ENCODE data around the gene CD58. TPM values are rescaled to one million over a fixed set of nuclear protein-coding genes. Genes with fewer than 3 reads are reported as not detected.
A peak's percentile ranks its signal among the peaks of the same experiment; 100 is the strongest.

Gene CD58
- total RNA-seq, 8 experiments from 2014 or later, result 2.5 to 64.5 (median 12.8) TPM

- no peak overlapping the region for H3K4me3 ChIP-seq
- 27 to 78% (median 57%) methylated on average over 2 to 13 of the region's 13 CpGs for WGBS, 10 experiments
- in situ Hi-C loops (cut with MboI; ENCODE audit: low pct_unique_long_range_greater_than_20kb in 2 of 9, low sequenced_read_pairs in 9 of 9, unreplicated experiment in 9 of 9), result loop anchor here in 6 of 9 experiments (10.0 to 25.0 kb wide), 5 partner anchors 337 to 687 kb away; no protein-coding TSS in a partner anchor
- ATAC-seq (replicated peaks in 6 of 8), result peak; percentile 66 to 97 (median 94)
- no peak overlapping the region for H3K27ac ChIP-seq
- H3K4me1 ChIP-seq (replicated peaks in 1 of 2), result peaks cover 6 to 12% of the 10 kb centered on the region in 2 donors
Observed at GRCh38 chr1:116498789-116499628, 71.8 kb downstream of the CD58 start.

GRCh38 chr1:116497656-116498055 lies 73.2 kb downstream of the CD58 start:
- Histone ChIP-seq H3K4me1 (replicated peaks in 1 of 2) (peaks cover 6 to 14% of the 10 kb centered on the region in 2 donors), H3K4me3 (no peak overlapping the region), H3K27ac (no peak overlapping the region)
- in situ Hi-C loops (cut with MboI; ENCODE audit: low pct_unique_long_range_greater_than_20kb in 2 of 9, low sequenced_read_pairs in 9 of 9, unreplicated experiment in 9 of 9), result loop anchor here in 6 of 9 experiments (10.0 to 25.0 kb wide), 5 partner anchors 335 to 685 kb away; no protein-coding TSS in a partner anchor
- peak in 2 of 8 experiments; percentile 33 to 38 for ATAC-seq (replicated peaks in 6 of 8)
- WGBS, 10 experiments, result 5 to 97% (median 88%) methylated on average over 1 to 4 of the region's 4 CpGs; no CpG with 5 or more reads in 3 of the 10 experiments

GRCh38 chr1:116496898-116497297 lies 73.9 kb downstream of the CD58 start:
- Histone ChIP-seq H3K4me3 (no peak overlapping the region), H3K4me1 (replicated peaks in 1 of 2) (peaks cover 10 to 18% of the 10 kb centered on the region in 2 donors), H3K27ac (no peak overlapping the region)
- WGBS, 10 experiments, result 81 to 100% (median 87%) methylated on average over 1 to 2 of the region's 2 CpGs
- in situ Hi-C loops (cut with MboI; ENCODE audit: low pct_unique_long_range_greater_than_20kb in 2 of 9, low sequenced_read_pairs in 9 of 9, unreplicated experiment in 9 of 9), result loop anchor here in 6 of 9 experiments (10.0 to 25.0 kb wide), 5 partner anchors 335 to 685 kb away; no protein-coding TSS in a partner anchor
- no peak for ATAC-seq (replicated peaks in 6 of 8)

- in situ Hi-C loops (cut with MboI; ENCODE audit: low pct_unique_long_range_greater_than_20kb in 2 of 9, low sequenced_read_pairs in 9 of 9, unreplicated experiment in 9 of 9), result loop anchor here in 6 of 9 experiments (10.0 to 25.0 kb wide), 5 partner anchors 334 to 684 kb away; no protein-coding TSS in a partner anchor
- WGBS, 10 experiments, result 0 to 100% (median 100%) methylated on average over 1 to 2 of the region's 3 CpGs; no CpG with 5 or more reads in 7 of the 10 experiments
- H3K27ac ChIP-seq, result no peak overlapping the region
- H3K4me1 ChIP-seq (replicated peaks in 1 of 2), result peaks cover 15 to 19% of the 10 kb centered on the region in 2 donors
- no peak overlapping the region for H3K4me3 ChIP-seq
- ATAC-seq (replicated peaks in 6 of 8), result peak in 2 of 8 experiments; percentile 22 to 25
Observed at GRCh38 chr1:116496380-116496779, 74.4 kb downstream of the CD58 start.

- Histone ChIP-seq H3K4me3 (no peak overlapping the region), H3K27ac (no peak overlapping the region), H3K4me1 (replicated peaks in 1 of 2) (peaks cover 16 to 19% of the 10 kb centered on the region in 2 donors)
- no CpG with 5 or more reads among the region's 4 CpGs for WGBS, 10 experiments
- ATAC-seq (replicated peaks in 6 of 8), result peak in 2 of 8 experiments; percentile 31 to 50
- in situ Hi-C loops (cut with MboI; ENCODE audit: low pct_unique_long_range_greater_than_20kb in 2 of 9, low sequenced_read_pairs in 9 of 9, unreplicated experiment in 9 of 9), result loop anchor here in 6 of 9 experiments (10.0 to 25.0 kb wide), 5 partner anchors 333 to 683 kb away; no protein-coding TSS in a partner anchor
Observed at GRCh38 chr1:116495535-116495934, 75.3 kb downstream of the CD58 start.

- in situ Hi-C loops (cut with MboI; ENCODE audit: low pct_unique_long_range_greater_than_20kb in 2 of 9, low sequenced_read_pairs in 9 of 9, unreplicated experiment in 9 of 9), result loop anchor here in 6 of 9 experiments (10.0 to 25.0 kb wide), 5 partner anchors 332 to 682 kb away; no protein-coding TSS in a partner anchor
- H3K27ac ChIP-seq, result no peak overlapping the region
- 25 to 100% (median 63%) methylated on average over 1 to 2 of the region's 2 CpGs; no CpG with 5 or more reads in 2 of the 10 experiments for WGBS, 10 experiments
- peak in 1 of 8 experiments; percentile 17 for ATAC-seq (replicated peaks in 6 of 8)
- peaks cover 16 to 19% of the 10 kb centered on the region in 2 donors for H3K4me1 ChIP-seq (replicated peaks in 1 of 2)
- no peak overlapping the region for H3K4me3 ChIP-seq
Observed at GRCh38 chr1:116494745-116495144, 76.1 kb downstream of the CD58 start.

- WGBS, 10 experiments, result 50 to 92% (median 69%) methylated on average over 3 to 11 of the region's 12 CpGs; no CpG with 5 or more reads in 4 of the 10 experiments
- Histone ChIP-seq H3K4me3 (no peak overlapping the region), H3K4me1 (replicated peaks in 1 of 2) (peaks cover 16 to 19% of the 10 kb centered on the region in 2 donors), H3K27ac (no peak overlapping the region)
- in situ Hi-C loops (cut with MboI; ENCODE audit: low pct_unique_long_range_greater_than_20kb in 2 of 9, low sequenced_read_pairs in 9 of 9, unreplicated experiment in 9 of 9), result loop anchor here in 6 of 9 experiments (10.0 to 25.0 kb wide), 5 partner anchors 332 to 682 kb away; no protein-coding TSS in a partner anchor
- peak in 3 of 8 experiments; percentile 46 to 76 (median 50) for ATAC-seq (replicated peaks in 6 of 8)
Observed at GRCh38 chr1:116494353-116494692, 76.5 kb downstream of the CD58 start.

- Histone ChIP-seq H3K4me3 (no peak overlapping the region), H3K4me1 (replicated peaks in 1 of 2) (peaks cover 16 to 17% of the 10 kb centered on the region in 2 donors), H3K27ac (no peak overlapping the region)
- no peak for ATAC-seq (replicated peaks in 6 of 8)
- in situ Hi-C loops (cut with MboI; ENCODE audit: low pct_unique_long_range_greater_than_20kb in 2 of 9, low sequenced_read_pairs in 9 of 9, unreplicated experiment in 9 of 9), result loop anchor here in 6 of 9 experiments (10.0 to 25.0 kb wide), 5 partner anchors 331 to 681 kb away; no protein-coding TSS in a partner anchor
- WGBS, 10 experiments, result 83 to 100% (median 98%) methylated on average over 2 to 24 of the region's 29 CpGs; no CpG with 5 or more reads in 2 of the 10 experiments
Observed at GRCh38 chr1:116493484-116494352, 77.1 kb downstream of the CD58 start.

- 93 to 100% (median 95%) methylated on average over 1 to 6 of the region's 7 CpGs; no CpG with 5 or more reads in 4 of the 10 experiments for WGBS, 10 experiments
- Histone ChIP-seq H3K4me3 (no peak overlapping the region), H3K4me1 (replicated peaks in 1 of 2) (peaks cover 16 to 17% of the 10 kb centered on the region in 2 donors), H3K27ac (no peak overlapping the region)
- no peak for ATAC-seq (replicated peaks in 6 of 8)
- in situ Hi-C loops (cut with MboI; ENCODE audit: low pct_unique_long_range_greater_than_20kb in 2 of 9, low sequenced_read_pairs in 9 of 9, unreplicated experiment in 9 of 9), result loop anchor here in 6 of 9 experiments (10.0 to 25.0 kb wide), 5 partner anchors 331 to 681 kb away; no protein-coding TSS in a partner anchor
Observed at GRCh38 chr1:116493036-116493435, 77.8 kb downstream of the CD58 start.

GRCh38 chr1:116492358-116492811 lies 78.4 kb downstream of the CD58 start:
- 62 to 100% (median 79%) methylated on average over 1 to 4 of the region's 4 CpGs; no CpG with 5 or more reads in 3 of the 10 experiments for WGBS, 10 experiments
- in situ Hi-C loops (cut with MboI; ENCODE audit: low pct_unique_long_range_greater_than_20kb in 2 of 9, low sequenced_read_pairs in 9 of 9, unreplicated experiment in 9 of 9), result loop anchor here in 6 of 9 experiments (10.0 to 25.0 kb wide), 5 partner anchors 330 to 680 kb away; no protein-coding TSS in a partner anchor
- no peak overlapping the region for H3K4me3 ChIP-seq
- ATAC-seq (replicated peaks in 6 of 8), result no peak
- H3K4me1 ChIP-seq (replicated peaks in 1 of 2), result peaks cover 16 to 17% of the 10 kb centered on the region in 2 donors
- H3K27ac ChIP-seq, result no peak overlapping the region

GRCh38 chr1:116491700-116492357 lies 79.0 kb downstream of the CD58 start:
- in situ Hi-C loops (cut with MboI; ENCODE audit: low pct_unique_long_range_greater_than_20kb in 2 of 9, low sequenced_read_pairs in 9 of 9, unreplicated experiment in 9 of 9), result loop anchor here in 6 of 9 experiments (10.0 to 25.0 kb wide), 5 partner anchors 330 to 680 kb away; no protein-coding TSS in a partner anchor
- WGBS, 10 experiments, result 33 to 86% (median 78%) methylated on average over 1 to 5 of the region's 5 CpGs; no CpG with 5 or more reads in 2 of the 10 experiments
- no peak overlapping the region for H3K27ac ChIP-seq

More at GRCh38 chr1:116491700-116492357, 79.0 kb downstream of the CD58 start:
- no peak overlapping the region for H3K4me3 ChIP-seq
- ATAC-seq (replicated peaks in 6 of 8), result peak in 5 of 8 experiments; percentile 35 to 66 (median 39)
- H3K4me1 ChIP-seq (replicated peaks in 1 of 2), result peaks cover 16 to 17% of the 10 kb centered on the region in 2 donors

All from motor neuron (in vitro differentiated cells).